H9 (cell line): ENCODE data around the gene TBC1D1. TPM values are rescaled to one million over a fixed set of nuclear protein-coding genes. Genes with fewer than 3 reads are reported as not detected.

Source experiments
- DNase-seq: peaks from one replicate; pipeline ENCODE4 v3.0.0-alpha.2; 2017
- H2AFZ ChIP-seq: one replicate; pipeline ENCODE4 v1.6.1; 2013; ENCODE audit warnings: mild to moderate bottlenecking, low read length, control low read depth, moderate library complexity
- H2AK5ac ChIP-seq: 2 replicates; pipeline ENCODE4 v1.6.1; 2013; ENCODE audit warnings: low read length, control low read depth, mixed read lengths; ENCODE audit not compliant: insufficient read length
- H2BK120ac ChIP-seq: one replicate; pipeline ENCODE4 v1.6.1; 2013; ENCODE audit warnings: low read depth, mild to moderate bottlenecking, low read length, control low read depth, inconsistent platforms; ENCODE audit not compliant: poor library complexity, severe bottlenecking
- H2BK12ac ChIP-seq: 2 replicates; pipeline ENCODE4 v1.6.1; 2013; ENCODE audit warnings: low read length, control low read depth, mixed read lengths, low read depth; ENCODE audit not compliant: insufficient read length
- H2BK15ac ChIP-seq: 2 replicates; pipeline ENCODE4 v1.6.1; 2013; ENCODE audit warnings: low read depth, low read length, control low read depth
- H2BK20ac ChIP-seq: one replicate; pipeline ENCODE4 v1.6.1; 2013; ENCODE audit warnings: low read depth, mild to moderate bottlenecking, low read length, control low read depth, inconsistent platforms; ENCODE audit not compliant: poor library complexity, severe bottlenecking
- H2BK5ac ChIP-seq: 2 replicates; pipeline ENCODE4 v1.6.1; 2013; ENCODE audit warnings: low read length, control low read depth, mixed read lengths; ENCODE audit not compliant: insufficient read length
- H3K14ac ChIP-seq: 2 replicates; pipeline ENCODE4 v1.6.1; 2013; ENCODE audit warnings: low read length, control low read depth; ENCODE audit not compliant: insufficient read depth
- H3K18ac ChIP-seq: 2 replicates; pipeline ENCODE4 v1.6.1; 2013; ENCODE audit warnings: low read depth, mild to moderate bottlenecking, mixed read lengths, low read length, control low read depth; ENCODE audit not compliant: insufficient read length
- H3K23ac ChIP-seq: 2 replicates; pipeline ENCODE4 v1.6.1; 2013; ENCODE audit warnings: low read length, control low read depth, mixed read lengths, low read depth; ENCODE audit not compliant: insufficient read length
- H3K23me2 ChIP-seq: 2 replicates; pipeline ENCODE4 v1.6.1; 2013; ENCODE audit warnings: low read depth, mild to moderate bottlenecking, mixed read lengths, low read length, control low read depth; ENCODE audit not compliant: insufficient read length, poor library complexity, severe bottlenecking
- H3K27ac ChIP-seq: 2 replicates; pipeline ENCODE4 v1.5.1; 2013; ENCODE audit warnings: low read length, control low read depth, mixed read lengths, low read depth; ENCODE audit not compliant: insufficient read length
- H3K27me3 ChIP-seq: 2 replicates; pipeline ENCODE4 v1.6.1; 2013; ENCODE audit warnings: low read length, control low read depth, inconsistent platforms; ENCODE audit not compliant: insufficient read depth
- H3K4ac ChIP-seq: 2 replicates; pipeline ENCODE4 v1.6.1; 2013; ENCODE audit warnings: low read depth, mild to moderate bottlenecking, control low read depth, inconsistent platforms, low read length, moderate library complexity
- H3K4me1 ChIP-seq: 2 replicates; pipeline ENCODE4 v1.6.1; 2013; ENCODE audit warnings: low read length, control low read depth, inconsistent platforms; ENCODE audit not compliant: insufficient read depth
- H3K4me2 ChIP-seq: 2 replicates; pipeline ENCODE4 v1.6.1; 2013; ENCODE audit warnings: low read length, control low read depth, mixed read lengths; ENCODE audit not compliant: insufficient read length, insufficient read depth
- H3K56ac ChIP-seq: 2 replicates; pipeline ENCODE4 v1.6.1; 2013; ENCODE audit warnings: low read depth, mild to moderate bottlenecking, mixed read lengths, low read length, control low read depth; ENCODE audit not compliant: insufficient read length
- H3K79me1 ChIP-seq: 2 replicates; pipeline ENCODE4 v1.6.1; 2013; ENCODE audit warnings: low read depth, mild to moderate bottlenecking, moderate library complexity, low read length, control low read depth, inconsistent platforms; ENCODE audit not compliant: insufficient read depth, poor library complexity, severe bottlenecking
- H3K79me2 ChIP-seq: 2 replicates; pipeline ENCODE4 v1.6.1; 2013; ENCODE audit warnings: low read length, control low read depth, inconsistent platforms; ENCODE audit not compliant: insufficient read depth
- H3K9ac ChIP-seq: 2 replicates; pipeline ENCODE4 v1.6.1; 2013; ENCODE audit warnings: low read length, control low read depth, mixed read lengths; ENCODE audit not compliant: insufficient read length; ENCODE audit errors: extremely low read depth
- H3K9me3 ChIP-seq: one replicate; pipeline ENCODE4 v1.6.1; 2013; ENCODE audit warnings: low read depth, low read length, inconsistent platforms; ENCODE audit not compliant: control insufficient read depth
- H3T11ph ChIP-seq: one replicate; pipeline ENCODE4 v1.6.1; 2013; ENCODE audit warnings: mild to moderate bottlenecking, low read length, control low read depth, inconsistent platforms
- H4K20me1 ChIP-seq: one replicate; pipeline ENCODE4 v1.6.1; 2013; ENCODE audit not compliant: control insufficient read depth, insufficient read length, insufficient read depth
- H4K5ac ChIP-seq: 2 replicates; pipeline ENCODE4 v1.6.1; 2013; ENCODE audit warnings: low read depth, mild to moderate bottlenecking, mixed read lengths, low read length, control low read depth; ENCODE audit not compliant: insufficient read length
- H4K8ac ChIP-seq: replicated peaks from 2 replicates; pipeline ENCODE4 v1.6.1; 2013; ENCODE audit warnings: low read length, control low read depth, mixed read lengths, low read depth; ENCODE audit not compliant: insufficient read length
- H4K91ac ChIP-seq: 2 replicates; pipeline ENCODE4 v1.6.1; 2013; ENCODE audit warnings: low read depth, mild to moderate bottlenecking, moderate library complexity, mixed read lengths, low read length, control low read depth; ENCODE audit not compliant: insufficient read length
- H3K27ac Mint-ChIP-seq, 3 experiments: 2 replicates in 2 of 3; 3 replicates in 1 of 3; pipeline ENCODE4 v1.8.0; 2020 to 2021; ENCODE audit warnings: mixed read lengths in 3 of 3, mild to moderate bottlenecking in 1 of 3, moderate library complexity in 1 of 3
- H3K27me3 Mint-ChIP-seq: 2 replicates; pipeline ENCODE4 v1.8.0; 2021; ENCODE audit warnings: low read depth, mild to moderate bottlenecking, moderate library complexity, mixed read lengths
- H3K36me3 Mint-ChIP-seq, 3 experiments: 2 replicates in 2 of 3; 3 replicates in 1 of 3; pipeline ENCODE4 v1.8.0; 2020 to 2021; ENCODE audit warnings: low read depth in 3 of 3, mixed read lengths in 3 of 3; ENCODE audit not compliant: insufficient read depth in 1 of 3
- H3K4me1 Mint-ChIP-seq, 2 experiments: 2 replicates each; pipeline ENCODE4 v1.8.0; 2020; ENCODE audit warnings: mixed read lengths in 2 of 2
- H3K4me3 Mint-ChIP-seq, 2 experiments: 2 replicates in 1 of 2; 3 replicates in 1 of 2; pipeline ENCODE4 v1.8.0; 2020 to 2021; ENCODE audit warnings: mild to moderate bottlenecking in 2 of 2, mixed read lengths in 2 of 2, moderate library complexity in 1 of 2
- H3K9me3 Mint-ChIP-seq, 2 experiments: 2 replicates in 1 of 2; 3 replicates in 1 of 2; pipeline ENCODE4 v1.8.0; 2020; ENCODE audit warnings: mild to moderate bottlenecking in 2 of 2, mixed read lengths in 2 of 2, moderate library complexity in 1 of 2
- WGBS: extraction: QIAGEN DNeasy Blood & Tissue Kit; methylation state at CpG from one replicate; pipeline ENCODE4 v1.1.7; 2013; ENCODE audit warnings: missing lambda C conversion rate, low lambda C conversion rate, mixed read lengths; ENCODE audit not compliant: insufficient read length; ENCODE audit errors: extremely low coverage; 5-methylcytosine and 5-hydroxymethylcytosine counted together
- total RNA-seq: library from RNA; stranded (reverse); gene quantifications from 2 replicates; pipeline ENCODE4 v1.2.1, GENCODE V29; 2021
- TF ChIP-seq, protein P1 (sequence below): fragments of 200-600 bp; sonication (generic); conservative IDR thresholded peaks from 3 replicates; pipeline ENCODE4 v1.8.0; 2021; ENCODE audit warnings: antibody characterized with exemption, mild to moderate bottlenecking

TBC1D1 gene
- total RNA-seq, 1 experiment from 2014 or later = 109 TPM

DNA sequence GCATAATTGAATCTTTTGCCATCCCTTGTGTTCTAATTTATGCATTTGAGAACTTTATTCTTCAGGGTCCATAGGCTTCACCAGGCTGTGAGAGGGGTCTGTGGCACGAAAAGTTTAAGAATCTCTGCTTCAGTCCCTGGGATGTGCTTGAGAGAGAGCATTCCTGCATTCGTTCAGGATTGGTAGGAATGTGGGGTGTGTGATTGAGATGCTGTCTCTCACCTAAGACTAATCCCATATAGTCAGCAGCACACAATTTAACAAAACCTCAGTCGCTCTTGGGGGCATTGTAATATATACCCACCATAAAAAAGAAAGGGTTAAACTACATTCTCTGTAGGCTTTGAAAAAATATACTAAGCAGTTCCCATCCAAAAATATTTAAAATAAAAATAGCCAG lies 111.0 kb downstream of the TBC1D1 start:
- Histone ChIP-seq H3K4me2 (no peak overlapping the region), H4K8ac (no peak overlapping the region), H2BK20ac (no peak overlapping the region), H3K79me1 (no peaks in the 10 kb centered on the region), H3K56ac (no peak overlapping the region), H2BK5ac (no peak overlapping the region), H2AK5ac (no peak overlapping the region), H3K27ac (no peak overlapping the region), H3K4me1 (peaks cover 5% of the 10 kb centered on the region; the same call in 1 of the 2 replicates), H3K23me2 (no peaks in the 10 kb centered on the region), H4K20me1 (no peaks in the 10 kb centered on the region), H3K23ac (no peak overlapping the region), H3K79me2 (peaks cover 4% of the 10 kb centered on the region; the same call in 1 of the 2 replicates), H3T11ph (no peak overlapping the region), H3K9ac (no peak overlapping the region), H2AFZ (no peak overlapping the region), H3K27me3 (no peaks in the 10 kb centered on the region), H2BK15ac (no peak overlapping the region), H4K91ac (no peak overlapping the region), H2BK12ac (no peak overlapping the region), H2BK120ac (no peak overlapping the region), H3K18ac (no peak overlapping the region), H3K9me3 (no peaks in the 10 kb centered on the region), H3K4ac (no peak overlapping the region), H3K14ac (no peak overlapping the region), H4K5ac (no peak overlapping the region)
- Mint-ChIP-seq H3K27ac (peak overlapping the region; percentile 10 to 86 (median 46); a peak in 4 of 7 replicates), H3K27me3 (no peaks in the 10 kb centered on the region), H3K4me1 (peaks cover 55 to 68% of the 10 kb centered on the region in 2 experiments), H3K9me3 (no peaks in the 10 kb centered on the region), H3K36me3 (no peaks in the 10 kb centered on the region; a peak in 1 of 7 replicates), H3K4me3 (no peak overlapping the region)
- WGBS = no CpG with 5 or more reads among the region's 3 CpGs
- TF ChIP-seq, protein P1, sequence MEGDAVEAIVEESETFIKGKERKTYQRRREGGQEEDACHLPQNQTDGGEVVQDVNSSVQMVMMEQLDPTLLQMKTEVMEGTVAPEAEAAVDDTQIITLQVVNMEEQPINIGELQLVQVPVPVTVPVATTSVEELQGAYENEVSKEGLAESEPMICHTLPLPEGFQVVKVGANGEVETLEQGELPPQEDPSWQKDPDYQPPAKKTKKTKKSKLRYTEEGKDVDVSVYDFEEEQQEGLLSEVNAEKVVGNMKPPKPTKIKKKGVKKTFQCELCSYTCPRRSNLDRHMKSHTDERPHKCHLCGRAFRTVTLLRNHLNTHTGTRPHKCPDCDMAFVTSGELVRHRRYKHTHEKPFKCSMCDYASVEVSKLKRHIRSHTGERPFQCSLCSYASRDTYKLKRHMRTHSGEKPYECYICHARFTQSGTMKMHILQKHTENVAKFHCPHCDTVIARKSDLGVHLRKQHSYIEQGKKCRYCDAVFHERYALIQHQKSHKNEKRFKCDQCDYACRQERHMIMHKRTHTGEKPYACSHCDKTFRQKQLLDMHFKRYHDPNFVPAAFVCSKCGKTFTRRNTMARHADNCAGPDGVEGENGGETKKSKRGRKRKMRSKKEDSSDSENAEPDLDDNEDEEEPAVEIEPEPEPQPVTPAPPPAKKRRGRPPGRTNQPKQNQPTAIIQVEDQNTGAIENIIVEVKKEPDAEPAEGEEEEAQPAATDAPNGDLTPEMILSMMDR = no peak
- DNase-seq = no peak
